ENCODE measurements around the gene ITSN2.

DNA sequence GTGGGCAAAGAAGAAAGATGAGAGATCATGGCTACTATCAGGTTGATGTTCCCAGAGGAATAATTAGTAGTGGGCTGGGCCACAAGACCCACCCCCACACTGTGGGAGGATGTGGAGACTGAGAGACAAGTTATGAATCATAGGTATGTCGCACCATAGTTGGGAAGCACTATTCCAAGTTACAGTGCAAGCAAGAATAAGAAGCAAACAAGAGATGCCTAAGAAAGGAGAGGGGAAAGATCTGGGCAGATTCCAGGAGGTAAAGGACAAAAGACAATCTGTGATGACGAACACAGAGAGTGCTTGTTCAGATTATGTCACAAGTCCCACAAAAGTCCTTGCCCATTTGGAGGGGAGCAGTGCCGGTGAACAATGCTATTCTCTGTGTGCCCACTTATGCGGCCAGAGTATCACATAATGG lies 128.9 kb downstream of the ITSN2 start:
- TF ChIP-seq, protein P1, sequence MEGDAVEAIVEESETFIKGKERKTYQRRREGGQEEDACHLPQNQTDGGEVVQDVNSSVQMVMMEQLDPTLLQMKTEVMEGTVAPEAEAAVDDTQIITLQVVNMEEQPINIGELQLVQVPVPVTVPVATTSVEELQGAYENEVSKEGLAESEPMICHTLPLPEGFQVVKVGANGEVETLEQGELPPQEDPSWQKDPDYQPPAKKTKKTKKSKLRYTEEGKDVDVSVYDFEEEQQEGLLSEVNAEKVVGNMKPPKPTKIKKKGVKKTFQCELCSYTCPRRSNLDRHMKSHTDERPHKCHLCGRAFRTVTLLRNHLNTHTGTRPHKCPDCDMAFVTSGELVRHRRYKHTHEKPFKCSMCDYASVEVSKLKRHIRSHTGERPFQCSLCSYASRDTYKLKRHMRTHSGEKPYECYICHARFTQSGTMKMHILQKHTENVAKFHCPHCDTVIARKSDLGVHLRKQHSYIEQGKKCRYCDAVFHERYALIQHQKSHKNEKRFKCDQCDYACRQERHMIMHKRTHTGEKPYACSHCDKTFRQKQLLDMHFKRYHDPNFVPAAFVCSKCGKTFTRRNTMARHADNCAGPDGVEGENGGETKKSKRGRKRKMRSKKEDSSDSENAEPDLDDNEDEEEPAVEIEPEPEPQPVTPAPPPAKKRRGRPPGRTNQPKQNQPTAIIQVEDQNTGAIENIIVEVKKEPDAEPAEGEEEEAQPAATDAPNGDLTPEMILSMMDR (IDR thresholded peaks at IDR 0.05; ENCODE audit: poor library complexity): no peak
- TF ChIP-seq EZH2 (IDR thresholded peaks at IDR 0.05; ENCODE audit: borderline replicate concordance): no peak
- no peak for TF ChIP-seq EZH2phosphoT487 (IDR thresholded peaks at IDR 0.05; ENCODE audit: low read depth, severe bottlenecking, unreplicated experiment)

Measured in hepatocyte (in vitro differentiated cells).